Neutrophil (primary cell): ENCODE data around the gene SPATA6.

Source experiments
- H3K27ac ChIP-seq: fragments of 200-600 bp; sonication (generic); 2 replicates; pipeline ENCODE4 v1.5.1; 2016; ENCODE audit warnings: mild to moderate bottlenecking, moderate library complexity
- H3K27me3 ChIP-seq: fragments of 200-600 bp; sonication (generic); 2 replicates; pipeline ENCODE4 v1.6.0; 2016; ENCODE audit warnings: mild to moderate bottlenecking
- H3K36me3 ChIP-seq: fragments of 200-600 bp; sonication (generic); 2 replicates; pipeline ENCODE4 v1.5.1; 2017
- H3K4me1 ChIP-seq, 2 experiments: fragments of 200-600 bp in 1 of 2; sonication (generic) in 1 of 2; 1 replicate in 1 of 2; 2 replicates in 1 of 2; pipeline versions ENCODE4 v1.5.1 to v1.6.1; 2013 to 2016; ENCODE audit warnings: low read depth in 1 of 2, low read length in 1 of 2, mild to moderate bottlenecking in 1 of 2, moderate library complexity in 1 of 2; ENCODE audit not compliant: control insufficient read depth in 1 of 2, insufficient read depth in 1 of 2
- H3K4me3 ChIP-seq, 2 experiments: fragments of 200-600 bp in 1 of 2; sonication (generic) in 1 of 2; 1 replicate in 1 of 2; 2 replicates in 1 of 2; pipeline ENCODE4 v1.5.1; 2013 to 2016; ENCODE audit warnings: low read depth in 1 of 2, low read length in 1 of 2, mild to moderate bottlenecking in 1 of 2, moderate library complexity in 1 of 2
- H3K9me3 ChIP-seq: fragments of 200-600 bp; sonication (generic); 2 replicates; pipeline ENCODE4 v1.5.1; 2016
- CTCF ChIP-seq: fragments of 200-600 bp; sonication (generic); IDR thresholded peaks from 2 replicates; pipeline ENCODE4 v1.5.1; 2016; ENCODE audit warnings: antibody characterized with exemption

The SPATA6 gene

DNA sequence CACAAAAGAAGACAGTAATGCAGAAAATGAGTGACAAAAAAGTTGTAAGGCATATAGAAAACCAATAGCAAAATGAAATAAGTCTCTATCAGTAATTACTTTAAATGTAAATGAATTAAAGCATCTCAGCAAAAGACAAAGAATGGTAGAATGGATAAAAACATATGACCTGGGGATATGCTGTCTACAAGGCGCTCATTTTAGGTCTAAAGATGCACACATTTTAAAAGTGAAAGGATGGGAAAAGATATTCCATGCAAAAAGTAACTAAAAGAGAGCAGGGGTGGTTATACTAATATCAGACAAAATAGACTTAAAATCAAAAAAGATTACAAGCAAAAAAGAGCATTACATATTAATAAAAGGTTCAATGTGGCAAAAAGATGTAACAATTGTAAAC lies 41.2 kb downstream of the SPATA6 start:
- H3K4me3 ChIP-seq, result no peak overlapping the region
- H3K4me1 ChIP-seq, result no peaks in the 10 kb centered on the region
- no peaks in the 10 kb centered on the region for H3K36me3 ChIP-seq
- no peak overlapping the region for H3K27ac ChIP-seq
- no peak for TF ChIP-seq CTCF
- H3K9me3 ChIP-seq, result no peaks in the 10 kb centered on the region
- no peaks in the 10 kb centered on the region for H3K27me3 ChIP-seq

DNA sequence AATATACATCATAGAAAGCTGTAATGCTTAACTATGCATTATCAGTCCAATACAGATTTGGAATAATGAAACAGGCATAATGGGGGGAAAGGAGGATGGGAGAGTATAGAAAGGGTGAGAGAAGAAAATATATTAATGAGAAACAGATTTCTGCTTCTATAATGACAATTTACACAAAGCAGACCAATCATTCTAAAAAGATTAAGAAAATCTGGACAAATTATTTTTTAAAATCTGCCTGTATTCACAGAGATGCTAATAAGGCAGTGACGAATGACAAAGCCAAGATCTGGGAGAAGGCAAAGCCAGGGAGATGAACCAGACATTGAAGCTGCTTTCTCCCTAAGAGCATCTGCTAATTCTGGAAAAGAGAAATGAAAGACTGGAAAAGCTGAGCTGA lies 50.0 kb downstream of the SPATA6 start:
- Histone ChIP-seq H3K9me3 (no peaks in the 10 kb centered on the region), H3K4me1 (no peaks in the 10 kb centered on the region), H3K27ac (no peak overlapping the region), H3K4me3 (no peak overlapping the region), H3K27me3 (no peaks in the 10 kb centered on the region), H3K36me3 (no peaks in the 10 kb centered on the region)
- no peak for TF ChIP-seq CTCF

DNA sequence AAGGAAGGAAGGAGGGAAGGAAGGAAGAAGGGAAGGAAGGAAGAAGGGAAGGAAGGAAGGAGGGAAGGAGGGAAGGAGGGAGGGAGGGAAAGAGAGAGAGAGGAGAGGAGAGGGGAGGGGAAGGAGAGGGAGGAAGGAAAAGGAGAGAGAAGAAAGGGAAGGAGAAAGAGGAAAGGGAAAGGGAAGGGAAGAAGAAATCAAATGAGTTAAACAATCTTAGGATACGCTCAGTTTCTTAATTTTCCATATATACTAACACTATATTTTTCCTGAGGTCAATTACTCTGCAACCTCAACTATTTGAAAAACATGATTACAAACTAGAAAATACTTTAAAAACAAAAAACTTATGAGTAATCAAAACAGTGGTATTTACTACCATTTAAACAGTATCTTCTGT lies 53.3 kb downstream of the SPATA6 start:
- no peaks in the 10 kb centered on the region for H3K27me3 ChIP-seq

GRCh38 chr1:48415050-48415449 lies 57.0 kb downstream of the SPATA6 start:
- no peaks in the 10 kb centered on the region for H3K9me3 ChIP-seq
- no peaks in the 10 kb centered on the region for H3K4me1 ChIP-seq
- H3K27ac ChIP-seq, result no peak overlapping the region
- no peaks in the 10 kb centered on the region for H3K27me3 ChIP-seq
- no peak overlapping the region for H3K4me3 ChIP-seq
- TF ChIP-seq CTCF, result no peak
- no peaks in the 10 kb centered on the region for H3K36me3 ChIP-seq

More for the DNA sequence above, 53.3 kb downstream of the SPATA6 start:
- no peak overlapping the region for H3K4me3 ChIP-seq
- H3K27ac ChIP-seq, result no peak overlapping the region
- no peaks in the 10 kb centered on the region for H3K36me3 ChIP-seq
- TF ChIP-seq CTCF, result no peak
- no peaks in the 10 kb centered on the region for H3K9me3 ChIP-seq
- no peaks in the 10 kb centered on the region for H3K4me1 ChIP-seq

DNA sequence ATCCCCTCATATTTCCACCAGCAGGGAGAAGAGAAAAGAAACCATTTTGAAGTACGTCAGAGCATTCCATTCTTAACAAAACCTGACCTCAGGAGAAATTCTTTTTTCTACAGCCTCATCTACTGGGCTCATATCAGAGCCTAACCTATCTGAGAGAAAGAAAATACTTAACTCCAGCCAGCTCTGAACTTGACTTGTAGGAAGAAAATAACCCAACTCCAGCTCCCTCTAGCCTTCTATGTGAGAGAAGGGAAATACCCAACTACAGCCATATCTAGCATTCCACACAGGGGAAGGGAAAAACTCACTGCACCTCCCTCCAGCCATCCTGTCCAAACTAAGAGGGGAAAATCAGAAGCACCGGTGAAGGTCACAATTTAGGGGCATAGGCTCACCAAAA lies 57.7 kb downstream of the SPATA6 start:
- Histone ChIP-seq H3K9me3 (no peaks in the 10 kb centered on the region), H3K36me3 (no peaks in the 10 kb centered on the region), H3K4me1 (no peaks in the 10 kb centered on the region), H3K27me3 (no peaks in the 10 kb centered on the region), H3K4me3 (no peak overlapping the region), H3K27ac (no peak overlapping the region)
- no peak for TF ChIP-seq CTCF

DNA sequence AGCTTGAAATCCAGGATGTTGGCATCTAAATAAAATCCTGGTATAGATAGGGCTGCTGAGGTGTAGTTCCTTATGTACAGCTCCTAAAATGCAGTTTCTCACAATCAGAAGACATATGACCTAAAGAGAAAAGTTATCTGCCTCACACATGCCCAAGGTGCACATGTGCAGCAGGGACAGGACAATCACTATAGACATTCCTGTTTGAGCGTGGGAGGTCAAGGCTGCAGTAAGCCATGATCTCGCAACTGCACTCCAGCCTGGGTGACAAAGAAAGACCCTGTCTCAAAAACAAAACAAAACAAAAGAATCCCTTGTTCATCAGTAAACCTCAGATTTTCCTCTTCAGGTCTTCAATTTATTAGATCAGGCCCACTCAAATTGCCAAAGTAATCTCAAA lies 66.1 kb downstream of the SPATA6 start:
- H3K27ac ChIP-seq, result no peak overlapping the region

More for the DNA sequence above, 66.1 kb downstream of the SPATA6 start:
- no peaks in the 10 kb centered on the region for H3K27me3 ChIP-seq
- no peak overlapping the region for H3K4me3 ChIP-seq
- no peak for TF ChIP-seq CTCF
- no peaks in the 10 kb centered on the region for H3K9me3 ChIP-seq
- H3K4me1 ChIP-seq, result no peaks in the 10 kb centered on the region
- H3K36me3 ChIP-seq, result no peaks in the 10 kb centered on the region
